Liver (tissue), 9 donors: Measurements from ENCODE around the gene LIPE. TPM values are rescaled to one million over a fixed set of nuclear protein-coding genes. Genes with fewer than 3 reads are reported as not detected.

ENCODE experiments used
- DNase-seq: peaks from one replicate; pipeline ENCODE4 v3.0.0-alpha.2; 2017; ENCODE audit warnings: low spot score
- H3K27ac ChIP-seq, 2 donors: one replicate each; pipeline ENCODE4 v1.7.0; 2013; ENCODE audit warnings: inconsistent platforms in 2 of 2, low read length in 2 of 2, control low read depth in 1 of 2, low read depth in 1 of 2, mild to moderate bottlenecking in 1 of 2
- H3K27me3 ChIP-seq, 4 donors: one replicate each; pipeline versions ENCODE4 v1.6.1 to v1.7.0; 2013; ENCODE audit warnings: low read length in 3 of 4, inconsistent platforms in 1 of 4, mild to moderate bottlenecking in 1 of 4, moderate library complexity in 1 of 4; ENCODE audit not compliant: control insufficient read depth in 4 of 4, insufficient read depth in 4 of 4
- H3K36me3 ChIP-seq, 4 donors: one replicate each; pipeline versions ENCODE4 v1.6.1 to v1.7.0; 2013; ENCODE audit warnings: low read length in 3 of 4, mild to moderate bottlenecking in 3 of 4, low read depth in 1 of 4, moderate library complexity in 1 of 4; ENCODE audit not compliant: control insufficient read depth in 4 of 4, insufficient read depth in 3 of 4
- H3K4me1 ChIP-seq, 4 donors: one replicate each; pipeline versions ENCODE4 v1.6.1 to v1.7.0; 2013; ENCODE audit warnings: low read length in 3 of 4, mild to moderate bottlenecking in 3 of 4, moderate library complexity in 1 of 4; ENCODE audit not compliant: control insufficient read depth in 4 of 4, insufficient read depth in 4 of 4
- H3K4me3 ChIP-seq, 3 donors: one replicate each; pipeline versions ENCODE4 v1.6.1 to v1.7.0; 2013; ENCODE audit warnings: low read length in 3 of 3, control low read depth in 1 of 3, low read depth in 1 of 3, mild to moderate bottlenecking in 1 of 3
- H3K9ac ChIP-seq, 2 donors: one replicate each; pipeline ENCODE4 v1.7.0; 2013; ENCODE audit warnings: low read length in 2 of 2, mild to moderate bottlenecking in 2 of 2, moderate library complexity in 2 of 2, control low read depth in 1 of 2, low read depth in 1 of 2
- H3K9me3 ChIP-seq, 4 donors: one replicate each; pipeline versions ENCODE4 v1.6.1 to v1.7.0; 2013; ENCODE audit warnings: low read length in 3 of 4; ENCODE audit not compliant: control insufficient read depth in 4 of 4
- EGR1 ChIP-seq, 2 donors: IDR thresholded peaks; 2 replicates each; pipeline ENCODE4 v1.6.1; 2016 to 2018; ENCODE audit warnings: antibody characterized with exemption in 2 of 2, low read depth in 2 of 2
- FOXA1 ChIP-seq: IDR thresholded peaks from 2 replicates; pipeline ENCODE4 v1.6.1; 2016; ENCODE audit warnings: antibody characterized with exemption
- FOXA2 ChIP-seq: IDR thresholded peaks from 2 replicates; pipeline ENCODE4 v1.6.1; 2016; ENCODE audit warnings: antibody characterized with exemption
- GABPA ChIP-seq, 2 donors: IDR thresholded peaks in 1 of 2; conservative IDR thresholded peaks in 1 of 2; 2 replicates each; pipeline ENCODE4 v1.6.1; 2016; ENCODE audit warnings: antibody characterized with exemption in 2 of 2, mild to moderate bottlenecking in 1 of 2, moderate library complexity in 1 of 2
- HNF4A ChIP-seq, 2 donors: conservative IDR thresholded peaks; 2 replicates each; pipeline ENCODE4 v1.6.1; 2016; ENCODE audit warnings: antibody characterized with exemption in 2 of 2, mild to moderate bottlenecking in 2 of 2
- HNF4G ChIP-seq: IDR thresholded peaks from 2 replicates; pipeline ENCODE4 v1.6.1; 2016; ENCODE audit warnings: antibody characterized with exemption
- JUND ChIP-seq, 2 donors: IDR thresholded peaks; 2 replicates each; pipeline ENCODE4 v1.6.1; 2016; ENCODE audit warnings: antibody characterized with exemption in 2 of 2
- NR2F2 ChIP-seq: IDR thresholded peaks from 2 replicates; pipeline ENCODE4 v1.6.1; 2016; ENCODE audit warnings: antibody characterized with exemption
- RAD21 ChIP-seq, 2 donors: IDR thresholded peaks; 2 replicates each; pipeline ENCODE4 v1.6.1; 2016; ENCODE audit warnings: antibody characterized with exemption in 2 of 2, mild to moderate bottlenecking in 2 of 2
- RXRA ChIP-seq, 2 donors: IDR thresholded peaks; 2 replicates each; pipeline ENCODE4 v1.6.1; 2017 to 2018; ENCODE audit warnings: antibody characterized with exemption in 2 of 2, mild to moderate bottlenecking in 1 of 2
- SP1 ChIP-seq: IDR thresholded peaks from 2 replicates; pipeline ENCODE4 v1.6.1; 2018; ENCODE audit warnings: antibody characterized with exemption, mild to moderate bottlenecking
- TAF1 ChIP-seq: conservative IDR thresholded peaks from 2 replicates; pipeline ENCODE4 v1.6.1; 2016; ENCODE audit warnings: antibody characterized with exemption, mild to moderate bottlenecking
- WGBS: extraction: QIAGEN DNeasy Blood & Tissue Kit; methylation state at CpG from one replicate; pipeline ENCODE4 v1.1.7; 2013; 5-methylcytosine and 5-hydroxymethylcytosine counted together
- polyA plus RNA-seq, 2 donors: library from polyadenylated mRNA; stranded (reverse) in 1 of 2; unstranded in 1 of 2; fragments of 200-250 nt in 1 of 2; fragments of >200 nt in 1 of 2; fragmentation: Nextera tagmentation in 1 of 2; extraction: Ambion mirVana in 1 of 2; gene quantifications; one replicate each; pipeline versions ENCODE4 v1.2.1 to v1.2.3, GENCODE V29; 2013 to 2015
- total RNA-seq, 2 donors: library from RNA; depleted of rRNA; stranded (reverse); fragments of >200 nt; gene quantifications; one replicate each; pipeline ENCODE4 v1.2.3, GENCODE V29; 2014
- TF ChIP-seq, protein P1 (sequence below): IDR thresholded peaks from 2 replicates; pipeline ENCODE4 v1.6.1; 2016; ENCODE audit warnings: antibody characterized with exemption
- TF ChIP-seq, protein P2 (sequence below): IDR thresholded peaks from 2 replicates; pipeline ENCODE4 v1.6.1; 2016; ENCODE audit warnings: antibody characterized with exemption
- TF ChIP-seq, protein P3 (sequence below): fragments of 150-350 bp; IDR thresholded peaks from 2 replicates; pipeline ENCODE4 v1.5.1; 2017; ENCODE audit warnings: improper control_type of control experiment, low read depth, low read length; ENCODE audit not compliant: missing input control
- TF ChIP-seq, protein P4 (sequence below): IDR thresholded peaks from 2 replicates; pipeline ENCODE4 v1.6.1; 2016; ENCODE audit warnings: antibody characterized with exemption, mild to moderate bottlenecking
- TF ChIP-seq, protein P5 (sequence below): IDR thresholded peaks from 2 replicates; pipeline ENCODE4 v1.6.1; 2016; ENCODE audit warnings: antibody characterized with exemption
- donor health status: healthy.
- donor health status: healthy.
- donor health status: healthy.
- donor health status: healthy.
- donor health status: healthy.

Gene LIPE
- total and polyA plus RNA-seq, 4 donors, result 0.88 to 4.7 (median 1.5) TPM

DNA sequence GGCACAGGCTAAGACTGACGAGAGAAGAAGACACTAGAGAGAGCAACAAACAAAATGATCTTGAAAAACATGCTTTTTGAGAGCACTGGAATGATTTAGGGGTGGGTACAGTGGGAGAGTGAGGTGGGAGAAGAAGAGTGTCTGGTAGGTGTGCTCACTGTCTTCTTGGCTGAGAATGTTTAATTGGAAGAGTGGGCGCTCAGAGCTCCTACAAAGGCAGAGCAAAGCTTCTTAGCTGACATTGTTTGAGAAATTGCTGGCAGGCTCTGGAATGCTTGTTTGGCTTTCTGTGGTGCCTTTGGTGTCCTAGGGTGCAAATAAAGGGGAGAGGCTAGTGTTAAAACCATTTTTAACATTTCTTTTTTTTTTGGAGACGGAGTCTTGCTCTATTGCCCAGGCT lies 1.5 kb upstream of the LIPE start:
- Histone ChIP-seq H3K4me3 (no peak overlapping the region), H3K9ac (no peak overlapping the region), H3K27me3 (no peaks in the 10 kb centered on the region), H3K27ac (no peak overlapping the region), H3K9me3 (no peaks in the 10 kb centered on the region), H3K4me1 (peaks cover 7 to 13% (median 10%) of the 10 kb centered on the region in 4 donors), H3K36me3 (no peaks in the 10 kb centered on the region)
- TF ChIP-seq RXRA (IDR thresholded peaks at IDR 0.05), result no peak
- TF ChIP-seq, protein P1, sequence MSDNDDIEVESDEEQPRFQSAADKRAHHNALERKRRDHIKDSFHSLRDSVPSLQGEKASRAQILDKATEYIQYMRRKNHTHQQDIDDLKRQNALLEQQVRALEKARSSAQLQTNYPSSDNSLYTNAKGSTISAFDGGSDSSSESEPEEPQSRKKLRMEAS, result no peak
- TF ChIP-seq HNF4A (conservative IDR thresholded peaks at IDR 0.05), result no peak
- TF ChIP-seq, protein P2, sequence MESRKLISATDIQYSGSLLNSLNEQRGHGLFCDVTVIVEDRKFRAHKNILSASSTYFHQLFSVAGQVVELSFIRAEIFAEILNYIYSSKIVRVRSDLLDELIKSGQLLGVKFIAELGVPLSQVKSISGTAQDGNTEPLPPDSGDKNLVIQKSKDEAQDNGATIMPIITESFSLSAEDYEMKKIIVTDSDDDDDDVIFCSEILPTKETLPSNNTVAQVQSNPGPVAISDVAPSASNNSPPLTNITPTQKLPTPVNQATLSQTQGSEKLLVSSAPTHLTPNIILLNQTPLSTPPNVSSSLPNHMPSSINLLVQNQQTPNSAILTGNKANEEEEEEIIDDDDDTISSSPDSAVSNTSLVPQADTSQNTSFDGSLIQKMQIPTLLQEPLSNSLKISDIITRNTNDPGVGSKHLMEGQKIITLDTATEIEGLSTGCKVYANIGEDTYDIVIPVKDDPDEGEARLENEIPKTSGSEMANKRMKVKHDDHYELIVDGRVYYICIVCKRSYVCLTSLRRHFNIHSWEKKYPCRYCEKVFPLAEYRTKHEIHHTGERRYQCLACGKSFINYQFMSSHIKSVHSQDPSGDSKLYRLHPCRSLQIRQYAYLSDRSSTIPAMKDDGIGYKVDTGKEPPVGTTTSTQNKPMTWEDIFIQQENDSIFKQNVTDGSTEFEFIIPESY, result no peak
- TF ChIP-seq FOXA2, result no peak
- no peak for TF ChIP-seq GABPA (IDR thresholded peaks at IDR 0.05 in 1 of 2, conservative IDR thresholded peaks at IDR 0.05 in 1 of 2)
- TF ChIP-seq SP1, result no peak
- no peak for TF ChIP-seq NR2F2
- TF ChIP-seq, protein P3, sequence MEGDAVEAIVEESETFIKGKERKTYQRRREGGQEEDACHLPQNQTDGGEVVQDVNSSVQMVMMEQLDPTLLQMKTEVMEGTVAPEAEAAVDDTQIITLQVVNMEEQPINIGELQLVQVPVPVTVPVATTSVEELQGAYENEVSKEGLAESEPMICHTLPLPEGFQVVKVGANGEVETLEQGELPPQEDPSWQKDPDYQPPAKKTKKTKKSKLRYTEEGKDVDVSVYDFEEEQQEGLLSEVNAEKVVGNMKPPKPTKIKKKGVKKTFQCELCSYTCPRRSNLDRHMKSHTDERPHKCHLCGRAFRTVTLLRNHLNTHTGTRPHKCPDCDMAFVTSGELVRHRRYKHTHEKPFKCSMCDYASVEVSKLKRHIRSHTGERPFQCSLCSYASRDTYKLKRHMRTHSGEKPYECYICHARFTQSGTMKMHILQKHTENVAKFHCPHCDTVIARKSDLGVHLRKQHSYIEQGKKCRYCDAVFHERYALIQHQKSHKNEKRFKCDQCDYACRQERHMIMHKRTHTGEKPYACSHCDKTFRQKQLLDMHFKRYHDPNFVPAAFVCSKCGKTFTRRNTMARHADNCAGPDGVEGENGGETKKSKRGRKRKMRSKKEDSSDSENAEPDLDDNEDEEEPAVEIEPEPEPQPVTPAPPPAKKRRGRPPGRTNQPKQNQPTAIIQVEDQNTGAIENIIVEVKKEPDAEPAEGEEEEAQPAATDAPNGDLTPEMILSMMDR, result no peak
- TF ChIP-seq EGR1 (IDR thresholded peaks at IDR 0.05; ENCODE audit: low read depth in 2 of 2), result no peak
- no peak for TF ChIP-seq HNF4G
- TF ChIP-seq, protein P4, sequence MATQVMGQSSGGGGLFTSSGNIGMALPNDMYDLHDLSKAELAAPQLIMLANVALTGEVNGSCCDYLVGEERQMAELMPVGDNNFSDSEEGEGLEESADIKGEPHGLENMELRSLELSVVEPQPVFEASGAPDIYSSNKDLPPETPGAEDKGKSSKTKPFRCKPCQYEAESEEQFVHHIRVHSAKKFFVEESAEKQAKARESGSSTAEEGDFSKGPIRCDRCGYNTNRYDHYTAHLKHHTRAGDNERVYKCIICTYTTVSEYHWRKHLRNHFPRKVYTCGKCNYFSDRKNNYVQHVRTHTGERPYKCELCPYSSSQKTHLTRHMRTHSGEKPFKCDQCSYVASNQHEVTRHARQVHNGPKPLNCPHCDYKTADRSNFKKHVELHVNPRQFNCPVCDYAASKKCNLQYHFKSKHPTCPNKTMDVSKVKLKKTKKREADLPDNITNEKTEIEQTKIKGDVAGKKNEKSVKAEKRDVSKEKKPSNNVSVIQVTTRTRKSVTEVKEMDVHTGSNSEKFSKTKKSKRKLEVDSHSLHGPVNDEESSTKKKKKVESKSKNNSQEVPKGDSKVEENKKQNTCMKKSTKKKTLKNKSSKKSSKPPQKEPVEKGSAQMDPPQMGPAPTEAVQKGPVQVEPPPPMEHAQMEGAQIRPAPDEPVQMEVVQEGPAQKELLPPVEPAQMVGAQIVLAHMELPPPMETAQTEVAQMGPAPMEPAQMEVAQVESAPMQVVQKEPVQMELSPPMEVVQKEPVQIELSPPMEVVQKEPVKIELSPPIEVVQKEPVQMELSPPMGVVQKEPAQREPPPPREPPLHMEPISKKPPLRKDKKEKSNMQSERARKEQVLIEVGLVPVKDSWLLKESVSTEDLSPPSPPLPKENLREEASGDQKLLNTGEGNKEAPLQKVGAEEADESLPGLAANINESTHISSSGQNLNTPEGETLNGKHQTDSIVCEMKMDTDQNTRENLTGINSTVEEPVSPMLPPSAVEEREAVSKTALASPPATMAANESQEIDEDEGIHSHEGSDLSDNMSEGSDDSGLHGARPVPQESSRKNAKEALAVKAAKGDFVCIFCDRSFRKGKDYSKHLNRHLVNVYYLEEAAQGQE, result no peak
- no peak for TF ChIP-seq JUND (IDR thresholded peaks at IDR 0.05)
- TF ChIP-seq, protein P5, sequence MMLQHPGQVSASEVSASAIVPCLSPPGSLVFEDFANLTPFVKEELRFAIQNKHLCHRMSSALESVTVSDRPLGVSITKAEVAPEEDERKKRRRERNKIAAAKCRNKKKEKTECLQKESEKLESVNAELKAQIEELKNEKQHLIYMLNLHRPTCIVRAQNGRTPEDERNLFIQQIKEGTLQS, result no peak
- no peak for DNase-seq
- WGBS, result 94% methylated on average over 3 of the region's 3 CpGs

DNA sequence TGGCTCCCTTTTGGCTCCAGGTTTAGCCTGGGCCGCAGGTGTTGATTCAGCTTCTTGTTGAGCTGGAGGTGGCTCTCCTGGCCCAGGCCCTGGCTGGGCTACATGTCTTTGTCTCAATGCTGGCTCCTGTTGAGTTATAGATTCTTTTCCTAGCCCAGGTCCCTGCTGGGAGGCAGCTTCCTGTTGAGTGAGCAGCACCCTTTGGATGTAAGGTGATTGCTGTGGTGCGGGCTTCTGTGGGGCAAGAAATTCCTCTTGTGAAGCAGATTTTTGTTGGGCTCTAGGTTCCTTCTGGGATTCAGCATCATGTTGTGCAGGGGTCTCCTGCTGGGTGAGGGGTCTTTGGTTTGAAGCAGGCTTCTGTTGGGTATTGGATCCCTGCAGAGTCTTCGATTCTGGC lies 545 bp downstream of the LIPE start:
- no peaks in the 10 kb centered on the region for H3K27me3 ChIP-seq
- TF ChIP-seq RAD21 (IDR thresholded peaks at IDR 0.05), result no peak
- TF ChIP-seq, protein P5, result no peak
- TF ChIP-seq, protein P1, result no peak
- no peak for TF ChIP-seq NR2F2
- no peak for TF ChIP-seq FOXA1
- TF ChIP-seq FOXA2, result no peak
- no peak for TF ChIP-seq TAF1
- TF ChIP-seq, protein P3, result no peak
- no peak for TF ChIP-seq HNF4G
- no peak for TF ChIP-seq JUND (IDR thresholded peaks at IDR 0.05)
- no peak for TF ChIP-seq SP1
- TF ChIP-seq HNF4A (conservative IDR thresholded peaks at IDR 0.05), result no peak
- TF ChIP-seq EGR1 (IDR thresholded peaks at IDR 0.05; ENCODE audit: low read depth in 2 of 2), result no peak

More for the DNA sequence above, 545 bp downstream of the LIPE start:
- 95% methylated on average over 3 of the region's 3 CpGs for WGBS
- no peak overlapping the region for H3K27ac ChIP-seq
- H3K4me1 ChIP-seq, result peaks cover 6 to 19% (median 12%) of the 10 kb centered on the region in 4 donors
- no peak overlapping the region for H3K9ac ChIP-seq
- H3K36me3 ChIP-seq, result no peaks in the 10 kb centered on the region
- DNase-seq, result no peak
- no peaks in the 10 kb centered on the region for H3K9me3 ChIP-seq
- no peak overlapping the region for H3K4me3 ChIP-seq
